Occipital lobe (tissue), 2 donors: ENCODE data around the gene BRAT1. TPM values are rescaled to one million over a fixed set of nuclear protein-coding genes. Genes with fewer than 3 reads are reported as not detected.
"Not testable (repeated sequence)": the region's sequence is repeated elsewhere in the genome, so short reads cannot be mapped to it uniquely, and the experiment has no call there.

Source experiments
- DNase-seq: peaks from one replicate; lab custom pipeline; 2025; lab: John Stamatoyannopoulos, UW
- total RNA-seq: library from RNA; depleted of rRNA; stranded (reverse); fragments of >200 nt; gene quantifications from one replicate; pipeline ENCODE4 v1.2.3, GENCODE V29; 2014

BRAT1 gene
- total RNA-seq, 1 donor from 2014 or later = 15.6 TPM

DNA sequence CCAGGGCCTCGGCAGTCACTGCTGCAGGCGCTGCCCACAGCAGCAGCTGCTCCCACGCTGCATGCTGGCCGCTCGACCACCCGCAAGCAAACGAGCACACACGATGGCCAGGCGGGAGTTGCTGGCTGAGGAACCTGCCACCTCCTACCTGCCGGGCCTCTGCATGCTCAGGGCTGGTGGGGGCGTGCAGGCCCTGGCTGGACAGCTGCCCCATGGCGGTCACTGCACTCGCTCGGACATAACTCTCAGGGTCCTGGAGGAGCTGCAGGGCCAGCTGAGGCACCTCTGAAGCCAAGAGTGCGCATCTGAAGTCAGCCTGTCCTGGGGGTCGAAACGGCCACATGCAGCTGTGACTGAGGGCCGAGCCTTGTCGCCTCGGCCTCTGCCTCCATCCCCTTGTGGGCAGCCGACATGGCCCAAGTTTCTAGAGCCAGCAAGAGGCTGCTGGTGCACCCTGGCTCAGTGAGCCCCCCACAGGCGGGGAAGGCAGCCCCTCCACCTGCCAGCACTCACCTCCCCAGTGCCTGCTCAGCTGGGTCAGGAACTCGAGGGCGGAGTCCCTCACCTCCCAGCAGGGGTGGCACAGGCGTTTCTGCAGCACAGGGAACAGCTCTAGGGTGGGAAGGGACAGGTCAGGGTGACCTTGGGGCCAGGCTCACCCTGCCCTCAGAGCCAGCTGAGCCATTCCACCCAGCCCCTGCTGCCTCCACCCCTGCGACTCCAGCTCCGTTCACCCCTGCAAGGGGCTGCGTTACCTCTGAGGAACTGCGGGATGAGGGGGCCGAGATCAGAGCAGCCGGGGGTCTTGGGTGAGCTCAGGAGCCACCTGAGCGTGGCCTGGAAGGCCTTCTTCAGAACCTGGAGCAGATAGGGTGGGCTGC, 16.1 kb downstream of the BRAT1 start:
- DNase-seq = no peak

DNA sequence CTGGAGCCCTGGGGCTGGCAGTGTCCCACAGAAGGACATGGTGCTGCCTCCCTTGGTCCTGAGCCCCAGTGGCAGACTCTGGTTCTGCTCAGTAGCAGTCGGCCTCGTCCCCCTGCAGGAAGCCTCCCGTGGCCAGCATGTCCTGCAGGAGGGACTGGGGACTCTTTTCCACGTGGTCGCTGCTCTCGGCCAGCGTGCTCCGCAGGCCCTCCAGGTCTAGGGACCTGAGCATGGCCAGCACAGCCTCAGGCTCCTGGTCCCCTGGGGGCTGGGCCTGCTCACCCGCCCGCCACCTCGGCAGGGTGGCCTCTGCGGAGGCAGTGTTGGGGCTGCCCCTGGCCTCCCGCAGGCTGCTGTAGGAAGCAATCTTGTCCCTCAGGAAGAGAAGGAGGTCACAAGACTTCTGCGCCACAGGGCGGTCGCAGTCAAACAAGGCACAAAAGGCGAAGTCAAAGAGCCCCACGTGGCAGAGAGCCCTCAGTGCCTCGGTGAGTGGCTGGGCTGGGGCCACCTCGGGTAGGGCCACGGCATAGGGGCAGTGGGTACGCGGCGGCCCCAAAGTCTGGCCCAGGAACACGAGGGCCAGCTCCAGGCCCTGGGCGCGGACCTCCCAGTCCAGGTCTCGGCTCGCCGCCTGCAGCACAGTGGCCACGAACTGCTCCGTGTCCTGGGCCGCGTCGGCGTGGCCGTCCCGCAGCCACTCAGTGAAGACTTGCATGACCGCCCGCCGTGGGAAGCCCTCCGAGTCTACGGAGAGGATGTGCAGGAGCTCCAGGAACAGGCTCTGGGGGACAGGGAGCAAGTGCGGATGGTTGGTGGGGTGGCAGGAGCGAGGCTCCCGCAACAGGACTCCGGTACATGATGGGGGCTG, 17.1 kb downstream of the BRAT1 start:
- no peak for DNase-seq

- DNase-seq = not testable (repeated sequence)
Measured at GRCh38 chr7:2535872-2536627, 19.3 kb downstream of the BRAT1 start.

DNA sequence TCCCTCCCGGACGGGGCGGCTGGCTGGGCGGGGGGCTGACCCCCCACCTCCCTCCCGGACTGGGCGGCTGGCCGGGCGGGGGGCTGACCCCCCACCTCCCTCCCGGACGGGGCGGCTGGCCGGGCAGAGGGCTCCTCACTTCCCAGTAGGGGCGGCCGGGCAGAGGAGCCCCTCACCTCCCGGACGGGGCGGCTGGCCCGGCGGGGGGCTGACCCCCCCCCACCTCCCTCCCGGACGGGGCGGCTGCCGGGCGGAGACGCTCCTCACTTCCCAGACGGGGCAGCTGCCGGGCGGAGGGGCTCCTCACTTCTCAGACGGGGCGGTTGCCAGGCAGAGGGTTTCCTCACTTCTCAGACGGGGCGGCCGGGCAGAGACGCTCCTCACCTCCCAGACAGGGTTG, 21.1 kb downstream of the BRAT1 start:
- not testable (repeated sequence) for DNase-seq

DNA sequence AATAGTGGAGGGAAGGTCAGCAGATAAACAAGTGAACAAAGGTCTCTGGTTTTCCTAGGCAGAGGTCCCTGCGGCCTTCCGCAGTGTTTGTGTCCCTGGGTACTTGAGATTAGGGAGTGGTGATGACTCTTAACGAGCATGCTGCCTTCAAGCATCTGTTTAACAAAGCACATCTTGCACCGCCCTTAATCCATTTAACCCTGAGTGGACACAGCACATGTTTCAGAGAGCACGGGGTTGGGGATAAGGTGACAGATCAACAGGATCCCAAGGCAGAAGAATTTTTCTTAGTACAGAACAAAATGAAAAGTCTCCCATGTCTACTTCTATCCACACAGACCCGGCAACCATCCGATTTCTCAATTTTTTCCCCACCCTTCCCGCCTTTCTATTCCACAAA, 21.8 kb downstream of the BRAT1 start:
- DNase-seq = not testable (repeated sequence)

DNA sequence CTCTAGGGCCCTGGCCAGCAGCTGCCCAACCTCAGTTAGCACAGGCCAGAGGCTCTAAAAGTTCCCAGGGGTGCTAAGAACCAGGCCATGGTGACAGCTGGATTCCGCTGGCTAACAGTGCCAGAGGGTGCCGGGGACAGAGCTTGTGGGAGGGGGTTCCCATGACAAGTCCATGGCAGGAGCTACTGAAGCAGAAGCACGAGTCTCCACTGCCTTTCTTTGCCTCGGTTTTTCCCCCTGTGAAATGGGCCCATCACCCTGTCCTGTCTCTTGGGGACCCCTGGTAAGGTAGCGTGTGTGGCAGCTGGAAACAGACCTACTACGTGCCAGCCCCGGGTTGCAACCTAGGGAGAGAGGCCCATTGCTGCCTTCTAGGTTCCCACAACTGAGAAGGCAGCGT, 22.5 kb downstream of the BRAT1 start:
- DNase-seq = not testable (repeated sequence)

DNA sequence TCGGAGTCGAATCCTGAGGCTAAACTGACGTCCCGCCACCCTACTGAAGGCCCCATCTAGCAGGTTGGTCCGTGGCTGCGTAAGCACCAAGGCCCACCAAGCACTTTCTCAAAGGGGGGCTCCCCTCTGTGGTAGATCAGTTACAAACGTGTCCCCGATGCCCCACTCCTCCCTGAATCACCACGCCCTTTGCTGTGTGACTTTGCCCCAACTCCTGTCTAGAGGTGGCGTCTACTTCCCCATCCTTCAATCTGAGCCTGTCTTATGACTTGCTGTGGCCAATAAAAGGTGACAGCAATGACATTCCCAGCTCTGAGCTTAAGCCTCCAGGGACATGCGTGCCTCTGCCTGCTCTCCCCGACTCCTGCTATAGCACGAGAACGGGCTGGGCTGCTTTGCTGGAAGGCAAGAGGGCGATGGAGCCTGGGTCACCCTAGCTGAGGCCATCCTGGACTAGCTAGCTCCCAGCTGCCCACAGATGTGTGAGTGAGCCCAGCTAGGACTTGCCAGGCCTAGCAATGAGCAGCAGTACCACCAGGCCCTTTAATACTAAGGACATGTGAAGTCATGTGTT, 23.0 kb downstream of the BRAT1 start:
- not testable (repeated sequence) for DNase-seq

DNA sequence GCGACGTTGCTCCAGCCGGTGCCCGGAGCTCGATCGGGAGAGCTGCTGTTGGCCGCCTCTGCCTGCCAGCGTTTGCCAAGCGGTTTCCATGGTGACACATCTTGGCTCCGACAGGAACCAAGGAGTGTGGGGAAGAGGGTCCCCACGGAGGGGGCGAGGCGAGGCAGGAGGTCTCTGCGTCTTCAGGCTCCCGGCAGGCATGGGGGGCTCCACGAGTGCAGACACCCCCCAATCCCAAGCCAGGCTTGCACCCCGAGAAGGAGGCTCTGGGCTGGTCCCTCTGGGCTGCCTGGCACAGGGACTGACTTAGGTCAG, 23.6 kb downstream of the BRAT1 start:
- DNase-seq = not testable (repeated sequence)

DNA sequence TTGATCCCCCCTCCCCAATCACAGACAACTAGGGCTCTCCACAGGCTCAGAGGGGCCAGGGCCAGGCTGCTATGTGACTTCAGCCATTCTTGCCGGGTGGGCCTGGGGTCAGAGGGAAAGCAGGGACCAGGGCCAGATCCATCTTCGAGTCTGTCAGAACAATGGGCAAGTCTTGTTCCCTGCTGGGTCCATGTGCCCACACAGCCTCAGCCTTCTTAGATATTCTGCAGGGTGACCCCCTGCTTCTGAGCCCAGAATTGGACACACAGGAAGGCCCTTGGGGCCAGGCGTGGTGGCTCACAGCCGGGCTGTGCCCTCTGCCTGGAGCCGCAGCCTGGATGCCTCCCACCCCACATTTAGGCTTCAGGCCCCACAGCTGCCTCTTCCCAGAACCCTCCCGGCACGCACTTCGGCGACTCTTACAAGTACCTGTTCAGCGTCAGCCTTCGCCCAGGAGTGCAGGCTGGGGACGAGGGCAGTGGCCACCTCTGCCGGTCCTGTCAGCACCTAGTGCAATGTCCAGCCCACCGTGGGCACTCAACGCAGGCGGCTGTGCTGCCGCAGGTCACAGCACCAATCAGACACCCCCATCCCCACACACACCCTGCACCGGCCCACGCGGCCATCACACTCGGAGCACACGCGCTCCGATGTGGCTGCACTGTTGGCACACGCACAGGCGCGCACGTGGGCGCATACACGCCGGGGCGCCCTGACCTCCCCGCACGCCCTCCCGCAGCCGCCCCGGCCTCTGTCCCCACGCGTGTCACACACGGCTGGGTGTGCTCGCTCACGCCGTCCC, 24.1 kb downstream of the BRAT1 start:
- DNase-seq = not testable (repeated sequence)

DNA sequence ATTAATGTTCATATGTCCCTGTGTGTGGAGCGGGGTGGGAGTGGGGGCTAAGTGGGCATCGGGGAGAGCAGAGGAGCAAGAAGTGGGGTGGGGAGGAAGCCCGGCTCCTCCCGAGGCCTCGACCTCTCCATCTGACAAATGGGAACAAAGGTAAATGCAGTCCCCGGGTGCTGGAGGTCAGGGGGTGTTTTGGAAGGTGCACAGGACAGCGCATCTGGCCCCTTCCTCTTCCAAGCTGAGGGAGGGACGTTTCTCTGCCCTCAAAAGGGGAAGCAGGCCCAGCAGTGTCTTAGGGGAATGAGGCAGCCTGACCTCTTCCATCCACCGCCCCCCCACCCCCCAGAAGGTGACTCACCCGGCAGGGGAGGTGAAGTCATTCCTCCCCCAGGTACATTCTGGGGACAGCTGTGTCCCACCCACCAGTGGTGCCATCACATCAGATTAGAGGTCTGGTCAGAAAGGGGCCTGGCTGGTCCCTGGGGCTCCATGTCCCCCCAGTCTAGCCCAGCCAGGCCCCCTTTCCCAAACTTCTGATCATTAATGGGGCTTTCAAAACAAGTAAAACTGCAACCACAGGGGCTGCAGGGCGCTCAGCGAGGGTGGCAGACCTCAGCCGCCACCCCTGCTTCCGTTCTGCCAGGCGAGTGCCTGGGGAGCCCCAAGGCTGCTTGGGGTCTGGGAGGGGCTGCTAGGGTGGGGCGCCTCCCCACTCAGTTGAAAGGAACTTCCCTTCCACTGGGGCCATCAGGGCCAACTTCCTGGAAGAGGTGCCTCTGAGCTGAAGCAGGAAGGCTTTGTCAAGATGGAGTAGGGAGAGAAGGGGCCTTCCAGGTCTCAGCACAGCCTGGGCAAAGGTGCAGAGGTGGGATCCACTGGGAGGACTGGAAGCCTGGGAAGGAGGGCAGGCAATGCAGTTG, 25.0 kb downstream of the BRAT1 start:
- DNase-seq = no peak

DNA sequence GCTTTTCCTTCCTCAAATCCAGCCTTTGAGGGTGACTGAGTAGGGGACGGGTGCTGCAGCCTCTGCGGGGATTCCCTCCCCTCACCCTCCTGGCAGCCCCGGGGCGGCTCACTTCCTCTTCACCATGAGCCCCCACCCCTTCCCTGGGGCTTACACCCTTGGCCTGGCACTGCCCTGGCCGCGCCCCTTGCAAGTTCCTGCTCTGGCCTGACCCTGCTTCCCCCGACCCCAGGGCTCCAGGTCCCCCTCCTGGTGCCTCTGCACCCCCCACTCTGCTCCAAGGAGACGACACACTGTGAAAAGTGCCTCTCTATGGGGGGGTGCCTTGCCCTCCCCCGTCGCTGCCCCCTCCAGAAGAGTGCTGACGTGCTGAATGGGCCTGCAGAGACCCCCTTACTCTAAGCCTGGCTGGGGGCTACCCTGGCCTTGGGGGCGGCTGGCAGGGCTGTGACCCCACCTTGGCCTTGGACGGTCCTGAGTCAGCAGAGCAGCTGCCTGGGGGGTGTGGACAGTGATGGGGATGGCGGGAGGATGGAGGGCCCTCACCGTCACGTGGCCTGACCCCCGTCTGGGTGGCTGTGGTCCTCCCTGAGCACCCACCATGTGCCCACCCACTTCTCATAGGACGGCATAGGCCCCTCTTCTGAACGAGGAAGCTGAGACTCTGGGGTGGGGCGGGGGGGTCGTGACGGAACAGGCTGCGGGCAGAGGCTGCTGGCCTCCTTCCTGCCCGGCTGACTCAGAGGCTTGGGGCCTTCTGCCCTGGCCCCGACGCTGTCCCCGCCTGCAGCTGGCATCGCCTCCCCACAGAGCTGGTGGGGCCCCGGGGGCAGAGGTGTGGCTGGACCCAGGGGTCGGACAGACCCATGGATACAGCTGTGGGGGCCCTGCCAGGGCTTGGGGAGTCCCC, 25.9 kb downstream of the BRAT1 start:
- no peak for DNase-seq

- DNase-seq = no peak
Measured at GRCh38 chr7:2528481-2529095, 26.7 kb downstream of the BRAT1 start.

- no peak for DNase-seq
Measured at GRCh38 chr7:2527505-2528467, 27.5 kb downstream of the BRAT1 start.

DNA sequence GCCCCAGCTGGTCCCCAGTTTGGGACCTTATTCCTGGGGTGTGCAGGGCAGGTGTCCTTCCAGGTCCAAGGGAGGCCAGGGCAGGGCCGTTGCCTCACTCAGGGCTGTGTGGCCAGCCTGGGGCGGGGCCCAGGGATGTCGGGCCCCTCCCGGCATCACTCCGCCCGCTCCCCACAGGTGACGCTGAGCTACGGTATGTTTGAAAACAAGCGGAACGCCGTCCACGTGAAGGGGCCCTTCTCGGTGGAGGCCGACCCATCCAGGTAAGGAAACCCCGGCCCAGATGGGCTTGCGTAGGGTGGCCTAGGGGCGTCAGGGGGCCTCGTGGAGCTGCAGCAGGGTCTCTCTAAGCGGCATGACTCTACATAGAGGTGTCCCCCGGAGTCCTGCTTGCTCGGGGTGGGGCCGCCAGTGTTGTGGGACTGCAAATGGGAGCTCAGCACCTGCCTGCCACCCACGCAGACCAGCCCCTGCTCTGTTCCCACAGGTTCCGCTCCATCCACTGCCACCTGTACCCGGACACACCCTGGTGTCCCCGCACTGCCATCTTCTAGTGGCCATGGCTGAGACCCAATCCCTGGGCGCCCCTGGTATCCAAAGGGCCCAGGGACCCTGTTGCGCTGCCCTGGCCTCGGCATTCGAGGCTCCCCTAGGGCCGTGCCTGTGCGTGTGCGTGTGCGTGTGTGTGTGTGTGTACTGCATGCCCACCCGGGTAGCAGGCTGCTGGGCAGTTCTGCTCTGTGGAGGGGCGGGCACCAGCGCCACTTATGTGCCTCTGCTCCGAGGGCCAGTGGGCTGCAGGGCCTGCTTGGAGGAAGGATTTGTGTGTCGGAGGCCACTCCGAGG, 28.4 kb downstream of the BRAT1 start:
- DNase-seq = no peak

DNA sequence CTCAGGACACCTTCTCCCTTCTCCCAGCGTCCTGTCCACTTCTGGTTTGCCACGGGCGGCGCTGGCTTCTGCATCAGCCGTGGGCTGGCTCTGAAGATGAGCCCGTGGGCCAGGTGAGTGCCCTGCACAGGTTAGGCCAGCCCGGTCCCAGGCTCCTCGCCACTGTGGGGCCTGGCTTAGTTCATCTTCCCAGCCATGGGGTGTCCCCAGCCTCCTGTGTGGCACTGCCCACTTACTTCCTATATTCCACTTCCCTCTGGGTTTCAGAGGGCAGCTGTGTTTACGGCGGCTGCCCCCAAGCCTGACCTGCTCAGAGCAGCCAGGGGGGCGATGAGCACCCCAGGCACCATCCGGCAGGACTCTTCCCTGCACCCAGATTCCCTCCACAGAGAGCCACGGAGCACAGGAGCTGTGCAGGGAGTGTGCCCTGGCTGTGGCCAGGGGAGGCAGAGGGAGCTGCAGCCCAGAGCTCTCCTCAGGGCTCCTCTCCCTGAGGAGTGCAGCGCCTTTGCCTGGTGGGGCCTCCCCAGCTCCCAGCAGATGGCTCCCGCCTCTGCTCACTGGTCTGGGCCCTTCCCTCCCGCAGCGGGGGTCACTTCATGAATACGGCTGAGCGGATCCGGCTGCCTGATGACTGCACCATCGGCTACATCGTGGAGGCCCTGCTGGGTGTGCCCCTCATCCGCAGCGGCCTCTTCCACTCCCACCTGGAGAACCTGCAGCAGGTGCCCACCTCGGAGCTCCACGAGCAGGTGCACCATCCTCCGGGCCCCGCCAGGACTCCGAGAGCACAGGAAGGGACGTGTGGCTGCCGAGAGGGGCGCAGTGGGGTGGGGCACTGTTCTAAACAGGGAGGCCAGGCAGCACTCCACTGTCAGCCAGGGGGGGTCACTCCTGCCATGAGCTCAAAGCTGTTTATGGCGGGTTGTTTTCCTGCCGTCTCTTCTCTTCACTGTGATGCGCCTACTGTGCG, 29.4 kb downstream of the BRAT1 start:
- DNase-seq = no peak
